Smooth muscle cell (in vitro differentiated cells): Measurements from ENCODE around the gene CALB2. TPM values are rescaled to one million over a fixed set of nuclear protein-coding genes. Genes with fewer than 3 reads are reported as not detected.

Experiments used
- DNase-seq: peaks from one replicate; lab custom pipeline; 2025; ENCODE audit not compliant: unreplicated experiment; lab: John Stamatoyannopoulos, UW
- H2AFZ ChIP-seq: fragments of 200-600 bp; sonication (generic); 2 replicates; pipeline ENCODE4 v1.6.0; 2016; ENCODE audit warnings: antibody characterized with exemption, low read depth, mild to moderate bottlenecking
- H3F3A ChIP-seq: fragments of 200-600 bp; sonication (generic); 2 replicates; pipeline ENCODE4 v1.6.0; 2017; ENCODE audit warnings: antibody characterized with exemption, low read depth
- H3K27ac ChIP-seq: fragments of 200-600 bp; sonication (generic); 2 replicates; pipeline ENCODE4 v1.5.1; 2016; ENCODE audit warnings: low read depth, mild to moderate bottlenecking
- H3K27me3 ChIP-seq: fragments of 200-600 bp; sonication (generic); 2 replicates; pipeline ENCODE4 v1.6.1; 2016; ENCODE audit warnings: low read depth, mild to moderate bottlenecking
- H3K36me3 ChIP-seq: fragments of 200-600 bp; sonication (generic); 2 replicates; pipeline ENCODE4 v1.5.1; 2016; ENCODE audit warnings: low read depth
- H3K4me1 ChIP-seq: fragments of 200-600 bp; sonication (generic); 2 replicates; pipeline ENCODE4 v1.5.1; 2016; ENCODE audit warnings: low read depth
- H3K4me2 ChIP-seq: fragments of 200-600 bp; sonication (generic); 2 replicates; pipeline ENCODE4 v1.6.0; 2016; ENCODE audit warnings: mild to moderate bottlenecking
- H3K4me3 ChIP-seq: fragments of 200-600 bp; sonication (generic); 2 replicates; pipeline ENCODE4 v1.5.1; 2016; ENCODE audit warnings: mild to moderate bottlenecking
- H3K79me2 ChIP-seq: fragments of 200-600 bp; sonication (generic); 2 replicates; pipeline ENCODE4 v1.6.0; 2016; ENCODE audit warnings: low read depth, mild to moderate bottlenecking
- H3K9ac ChIP-seq: fragments of 200-600 bp; sonication (generic); 2 replicates; pipeline ENCODE4 v1.6.0; 2016; ENCODE audit warnings: low read depth
- H3K9me3 ChIP-seq: fragments of 200-600 bp; sonication (generic); replicated peaks from 2 replicates; pipeline ENCODE4 v1.5.1; 2016; ENCODE audit warnings: low read depth
- H4K20me1 ChIP-seq: fragments of 200-600 bp; sonication (generic); 2 replicates; pipeline ENCODE4 v1.6.0; 2016; ENCODE audit warnings: low read depth
- CTCF ChIP-seq: fragments of 200-600 bp; sonication (generic); IDR thresholded peaks from 2 replicates; pipeline ENCODE4 v1.5.1; 2017; ENCODE audit warnings: borderline replicate concordance, mild to moderate bottlenecking, antibody characterized with exemption; ENCODE audit not compliant: insufficient read depth, poor library complexity, severe bottlenecking
- WGBS: methylation state at CpG from one replicate; pipeline ENCODE4 v1.1.7; 2016; ENCODE audit warnings: low lambda C conversion rate; 5-methylcytosine and 5-hydroxymethylcytosine counted together
- polyA plus RNA-seq: library from polyadenylated mRNA; unstranded; fragments of >200 nt; fragmentation: Nextera tagmentation; extraction: Ambion mirVana; gene quantifications from 2 replicates; pipeline ENCODE4 v1.2.1, GENCODE V29; 2016
- total RNA-seq: library from RNA; depleted of rRNA; stranded (reverse); fragments of >200 nt; gene quantifications from 2 replicates; pipeline ENCODE4 v1.2.3, GENCODE V29; 2014

CALB2 gene
- total and polyA plus RNA-seq, 2 experiments from 2014 or later: 23.6 to 60.7 TPM

- no peak overlapping the region for H2AFZ ChIP-seq
- WGBS: 72% methylated on average over 10 of the region's 10 CpGs
- H3F3A ChIP-seq: no peaks in the 10 kb centered on the region
- H4K20me1 ChIP-seq: no peaks in the 10 kb centered on the region
- H3K9ac ChIP-seq: no peak overlapping the region
- H3K4me2 ChIP-seq: no peak overlapping the region
- H3K9me3 ChIP-seq: no peaks in the 10 kb centered on the region
- no peak for TF ChIP-seq CTCF
- no peaks in the 10 kb centered on the region for H3K27me3 ChIP-seq
- H3K27ac ChIP-seq: no peak overlapping the region
- DNase-seq: no peak
- H3K36me3 ChIP-seq: no peaks in the 10 kb centered on the region
- H3K4me1 ChIP-seq: no peaks in the 10 kb centered on the region
- H3K4me3 ChIP-seq: no peak overlapping the region
- H3K79me2 ChIP-seq: no peaks in the 10 kb centered on the region
These were observed 13.5 kb upstream of the CALB2 start for GRCh38 chr16:71345031-71345430.

GRCh38 chr16:71347146-71347545, 11.4 kb upstream of the CALB2 start:
- Histone ChIP-seq H3K9me3 (no peaks in the 10 kb centered on the region), H3K36me3 (no peaks in the 10 kb centered on the region), H3K27ac (no peak overlapping the region), H3K9ac (no peak overlapping the region), H3K4me2 (no peak overlapping the region), H3K79me2 (no peaks in the 10 kb centered on the region), H2AFZ (no peak overlapping the region), H4K20me1 (no peaks in the 10 kb centered on the region), H3F3A (no peaks in the 10 kb centered on the region), H3K4me1 (no peaks in the 10 kb centered on the region), H3K27me3 (no peaks in the 10 kb centered on the region), H3K4me3 (no peak overlapping the region)
- no peak for DNase-seq
- TF ChIP-seq CTCF: no peak
- WGBS: 91% methylated on average over 7 of the region's 7 CpGs

GRCh38 chr16:71348262-71349085, 10.0 kb upstream of the CALB2 start:
- Histone ChIP-seq H4K20me1 (no peaks in the 10 kb centered on the region), H3K9me3 (no peaks in the 10 kb centered on the region), H3K4me1 (no peaks in the 10 kb centered on the region), H3K9ac (no peak overlapping the region), H3K4me2 (no peak overlapping the region), H3K4me3 (no peak overlapping the region), H3K36me3 (no peaks in the 10 kb centered on the region), H3K27ac (no peak overlapping the region), H3F3A (no peaks in the 10 kb centered on the region), H2AFZ (no peak overlapping the region), H3K79me2 (no peaks in the 10 kb centered on the region), H3K27me3 (peaks cover 2% of the 10 kb centered on the region)
- TF ChIP-seq CTCF: no peak
- DNase-seq: no peak
- 89% methylated on average over 22 of the region's 22 CpGs for WGBS
